ENCODE results near the gene MT4. TPM values are rescaled to one million over a fixed set of nuclear protein-coding genes. Genes with fewer than 3 reads are reported as not detected.

Gene MT4
- total RNA-seq, result not detected in 2 replicates

GRCh38 chr16:56564793-56565477 is at the start of gene MT4:
Gene MT4 (plus strand): TSS chr16:56565073. CDS start chr16:56565129, 56 bp downstream.

GRCh38 chr16:56519459-56520250 is 45.2 kb upstream of the MT4 start, which contains the start of gene BBS2:
Gene BBS2 (minus strand): TSS chr16:56520024. CDS start chr16:56519862, 162 bp downstream.

GRCh38 chr16:56589141-56590039 is 24.5 kb downstream of the MT4 start, which contains the start of gene MT3:
Gene MT3 (plus strand): TSS chr16:56589528. CDS start chr16:56589591, 63 bp downstream.

GRCh38 chr16:56608043-56608875 is 43.4 kb downstream of the MT4 start, which contains the start of gene MT2A:
Gene MT2A (plus strand): TSS chr16:56608584. CDS start chr16:56608656, 72 bp downstream.

Other genes with a start within 250 kb of the MT4 start
- gene AMFR, start 139.5 kb upstream of the MT4 start, total RNA-seq, result 212 and 216 TPM in 2 replicates
- 41.6 and 67.2 TPM in 2 replicates for gene NUDT21, start 113.7 kb upstream of the MT4 start, total RNA-seq
- 33.4 and 109 TPM in 2 replicates for gene OGFOD1, start 113.5 kb upstream of the MT4 start, total RNA-seq
- gene BBS2, start 45.0 kb upstream of the MT4 start, total RNA-seq, result 42.6 and 61.2 TPM in 2 replicates
- not detected in 2 replicates for gene MT3, start 24.5 kb downstream of the MT4 start, total RNA-seq
- 3.1 and 6.9 TPM in 2 replicates for gene MT2A, start 43.5 kb downstream of the MT4 start, total RNA-seq
- gene MT1E, start 60.7 kb downstream of the MT4 start, total RNA-seq, result 52.9 and 91.5 TPM in 2 replicates
- 0.22 and 0.79 TPM in 2 replicates for gene MT1M, start 67.6 kb downstream of the MT4 start, total RNA-seq
- not detected in 2 replicates for gene MT1A, start 73.6 kb downstream of the MT4 start, total RNA-seq
- not detected in 2 replicates for gene MT1B, start 86.8 kb downstream of the MT4 start, total RNA-seq
- gene MT1F, start 92.9 kb downstream of the MT4 start, total RNA-seq, result 9.1 and 14.5 TPM in 2 replicates
- gene MT1G, start 103.0 kb downstream of the MT4 start, total RNA-seq, result not detected in 2 replicates
- gene MT1H, start 104.7 kb downstream of the MT4 start, total RNA-seq, result 1.5 TPM in 1 of 2 replicates, not detected in the other
- 36.9 and 47.0 TPM in 2 replicates for gene MT1X, start 117.4 kb downstream of the MT4 start, total RNA-seq
- gene NUP93, start 165.1 kb downstream of the MT4 start, total RNA-seq, result 29.1 and 54.5 TPM in 2 replicates

Measured in placental epithelial cell (primary cell).